K562 (cell line): ENCODE data around the gene TMEM229B. TPM values are rescaled to one million over a fixed set of nuclear protein-coding genes. Genes with fewer than 3 reads are reported as not detected.

Source experiments
- ATAC-seq: fragments of 200-7000 bp; cut with Tn5 transposase; 3 replicates; pipeline ENCODE4 v1.9.1; 2020; ENCODE audit warnings: moderate library complexity
- BruUV-seq: library from RNA; stranded (reverse); fragments of 400-500 nt; replicated peaks from 2 replicates; lab custom pipeline; 2021; lab: Mats Ljungman, UMichigan
- CTCF ChIA-PET: fragments of 300-600 bp; formaldehyde crosslinking; extraction: SDS; loops from one replicate; lab custom pipeline; 2021; ENCODE audit warnings: low intra/inter-chr PET ratio; lab: Yijun Ruan, JAX
- POLR2A ChIA-PET: fragments of 300-600, 350-650 bp; sonication (Branson Sonifier 250); formaldehyde crosslinking; extraction: SDS; loops from one replicate; lab custom pipeline; 2021; ENCODE audit warnings: antibody characterized with exemption, inconsistent platforms; lab: Yijun Ruan, JAX
- DNase-seq, 4 experiments: peaks; one replicate each; pipeline versions ENCODE4 v3.0.0 to v3.0.0-alpha.2; 2011 to 2018; ENCODE audit warnings: low spot score in 3 of 4, mixed read lengths in 3 of 4; ENCODE audit errors: extremely low read depth in 1 of 4
- FAIRE-seq: peaks from 2 replicates; lab custom pipeline; 2011; peaks lifted over from hg19 to GRCh38; lab: Jason Lieb, UNC
- H2AFZ ChIP-seq: 2 replicates; pipeline ENCODE4 v1.6.0; 2011; ENCODE audit warnings: low read depth, low read length, control low read depth, inconsistent platforms
- H3K27ac ChIP-seq: fragments of 200-600 bp; 3 replicates; pipeline ENCODE4 v1.8.0; 2011; ENCODE audit warnings: low read depth, mild to moderate bottlenecking, control low read depth, inconsistent platforms, low read length, moderate library complexity, mixed read lengths; ENCODE audit errors: extremely low read depth
- H3K27me3 ChIP-seq, 2 experiments: fragments of 300-600 bp in 1 of 2; 2 replicates in 1 of 2; 3 replicates in 1 of 2; pipeline versions ENCODE4 v1.6.0 to v1.8.0; 2011; ENCODE audit warnings: inconsistent platforms in 2 of 2, low read length in 2 of 2, mild to moderate bottlenecking in 1 of 2, mixed read lengths in 1 of 2, moderate library complexity in 1 of 2; ENCODE audit not compliant: control insufficient read depth in 2 of 2, insufficient read depth in 2 of 2
- H3K36me3 ChIP-seq: fragments of 300-600 bp; 3 replicates; pipeline ENCODE4 v1.8.0; 2011; ENCODE audit warnings: mild to moderate bottlenecking, low read length, inconsistent platforms; ENCODE audit not compliant: control insufficient read depth, insufficient read depth
- H3K4me1 ChIP-seq, 2 experiments: fragments of 200-600 bp in 1 of 2; replicated peaks in 1 of 2; 2 replicates in 1 of 2; 3 replicates in 1 of 2; pipeline versions ENCODE4 v1.5.1 to v1.8.0; 2011; ENCODE audit warnings: inconsistent platforms in 2 of 2, low read length in 2 of 2, mild to moderate bottlenecking in 1 of 2, mixed read lengths in 1 of 2, moderate library complexity in 1 of 2; ENCODE audit not compliant: control insufficient read depth in 2 of 2, insufficient read depth in 2 of 2
- H3K4me2 ChIP-seq: 2 replicates; pipeline ENCODE4 v1.6.1; 2011; ENCODE audit warnings: low read length, control low read depth, inconsistent platforms, mixed read lengths; ENCODE audit not compliant: insufficient read depth
- H3K4me3 ChIP-seq: fragments of 200-600 bp; sonication (generic), shearing (Covaris generic); 2 replicates; pipeline ENCODE4 v1.5.1; 2016; ENCODE audit warnings: control low read depth, inconsistent platforms
- H3K79me2 ChIP-seq: fragments of 200-600 bp; 3 replicates; pipeline ENCODE4 v1.8.0; 2011; ENCODE audit warnings: low read length, inconsistent platforms; ENCODE audit not compliant: control insufficient read depth, insufficient read depth
- H3K9ac ChIP-seq, 2 experiments: 2 replicates each; pipeline versions ENCODE4 v1.6.0 to v1.6.1; 2011; ENCODE audit warnings: low read depth in 2 of 2, low read length in 2 of 2, control low read depth in 1 of 2, inconsistent platforms in 1 of 2, mild to moderate bottlenecking in 1 of 2, mixed read lengths in 1 of 2; ENCODE audit not compliant: insufficient read depth in 1 of 2
- H3K9me1 ChIP-seq: one replicate; pipeline ENCODE4 v1.6.0; 2011; ENCODE audit warnings: inconsistent platforms, mild to moderate bottlenecking, low read length, moderate library complexity; ENCODE audit not compliant: control insufficient read depth, insufficient read depth
- H3K9me3 ChIP-seq: replicated peaks from 2 replicates; pipeline ENCODE4 v1.5.1; 2011; ENCODE audit warnings: low read depth, low read length, inconsistent platforms; ENCODE audit not compliant: control insufficient read depth, insufficient read depth
- H4K20me1 ChIP-seq: replicated peaks from 2 replicates; pipeline ENCODE4 v1.6.1; 2011; ENCODE audit warnings: low read length, inconsistent platforms, mixed read lengths; ENCODE audit not compliant: control insufficient read depth, insufficient read depth
- LARP7 ChIP-seq: fragments of 450-650 bp; IDR thresholded peaks from 2 replicates; pipeline ENCODE4 v1.6.1; 2016
- PCBP2 ChIP-seq: fragments of 200-400 bp; formaldehyde crosslinking; IDR thresholded peaks from 2 replicates; pipeline ENCODE4 v1.6.1; 2018; ENCODE audit warnings: low read length, low read depth, mild to moderate bottlenecking, moderate library complexity; ENCODE audit not compliant: poor library complexity, severe bottlenecking
- ZNF384 ChIP-seq: IDR thresholded peaks from 2 replicates; pipeline ENCODE4 v1.6.1; 2012; ENCODE audit warnings: low read depth, low read length, improper control_type of control experiment
- ZNF445 ChIP-seq: fragments of 250-450 bp; sonication (Bioruptor Pico); IDR thresholded peaks from 2 replicates; pipeline ENCODE4 v1.4.0; 2020; ENCODE audit warnings: low read depth, mild to moderate bottlenecking, moderate library complexity
- WGBS: fragments of 100-300 bp; shearing (Covaris generic); methylation state at CpG from one replicate; pipeline ENCODE4 v1.1.6; 2016; ENCODE audit warnings: low coverage, mixed read lengths; ENCODE audit not compliant: insufficient coverage; ENCODE audit errors: missing lambda C conversion rate; 5-methylcytosine and 5-hydroxymethylcytosine counted together
- in situ Hi-C: fragments of 300-500 bp; cut with MboI; formaldehyde crosslinking; loops from 4 replicates; pipeline ENCODE4 v1.15.0; 2018; ENCODE audit warnings: inconsistent platforms, mixed read lengths
- intact Hi-C: fragments of 100-400 bp; cut with micrococcal nuclease; formaldehyde crosslinking; loops from 2 replicates; pipeline ENCODE4 v1.14.2; 2022
- polyA plus RNA-seq, 8 experiments: library from polyadenylated mRNA; depleted of rRNA in 4 of 8; stranded (reverse) in 5 of 8; unstranded in 3 of 8; fragments of >200 nt; fragmentation: Nextera tagmentation in 2 of 8; fragmentation: Illumina TruSeq in 1 of 8; extraction: Ambion mirVana in 2 of 8; extraction: Trizol in 1 of 8; gene quantifications; 2 replicates each; pipeline versions ENCODE4 v1.2.1 to v1.2.3, GENCODE V29; 2011 to 2014; ENCODE audit warnings: inconsistent platforms in 1 of 8, missing spikeins in 1 of 8
- total RNA-seq, 7 experiments: library from RNA; depleted of rRNA in 6 of 7; stranded (reverse); fragments of >200 nt in 6 of 7; fragmentation: Illumina TruSeq in 2 of 7; extraction: Trizol in 2 of 7; gene quantifications; 2 replicates each; pipeline versions ENCODE4 v1.2.1 to v1.2.3, GENCODE V29; 2011 to 2021; ENCODE audit warnings: low replicate concordance in 1 of 7
- TF ChIP-seq, protein P1 (sequence below), 3 experiments: IDR thresholded peaks in 2 of 3; conservative IDR thresholded peaks in 1 of 3; 2 replicates each; pipeline ENCODE4 v1.5.1; 2011 to 2012; ENCODE audit warnings: low read length in 3 of 3, mild to moderate bottlenecking in 3 of 3, control low read depth in 2 of 3, improper control_type of control experiment in 1 of 3, inconsistent platforms in 1 of 3, low read depth in 1 of 3, mixed read lengths in 1 of 3, moderate library complexity in 1 of 3; ENCODE audit not compliant: insufficient read depth in 2 of 3

TMEM229B gene
- total and polyA plus RNA-seq, 9 of the 15 experiments (the other 6 are each of a cell fraction or from before 2014, with no cell fraction given): not detected

DNA sequence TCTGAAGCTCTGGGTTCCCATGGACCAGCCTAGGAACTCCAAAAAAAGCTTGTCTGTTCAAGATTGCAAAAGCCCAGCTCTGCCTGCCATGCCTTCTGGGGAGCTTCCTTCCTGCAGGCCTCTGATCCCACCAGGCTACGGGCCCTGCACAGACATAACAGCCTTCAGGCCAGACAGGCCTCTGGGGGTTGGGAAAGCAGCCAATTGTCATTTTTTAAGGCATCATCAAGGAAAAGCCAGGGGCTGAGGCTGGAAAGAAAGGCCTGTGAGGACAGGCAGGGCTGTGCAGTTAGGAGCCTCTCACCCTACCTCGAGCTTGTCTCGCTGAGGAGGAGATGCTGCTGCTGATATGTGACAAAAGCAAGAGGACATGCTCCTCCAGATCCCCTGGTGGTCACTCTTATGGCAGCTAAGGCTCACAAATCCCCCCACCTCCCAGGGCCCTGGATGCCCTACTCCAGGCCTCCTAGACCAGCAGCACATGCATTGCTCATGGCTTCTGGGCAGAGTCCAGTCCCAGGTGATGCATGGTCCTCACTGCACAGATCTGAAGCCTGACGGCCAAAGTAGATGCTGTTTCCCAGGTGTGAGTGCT lies 2.9 kb downstream of the TMEM229B start:
- Histone ChIP-seq H3K4me2 (no peak overlapping the region), H3K27me3 (peaks cover 4 to 7% of the 10 kb centered on the region in 2 experiments; a peak in 3 of 5 replicates), H4K20me1 (no peaks in the 10 kb centered on the region), H3K4me1 (peaks cover 0 to 4% of the 10 kb centered on the region in 2 experiments; a peak in 2 of 5 replicates), H3K4me3 (no peak overlapping the region), H2AFZ (no peak overlapping the region), H3K9me1 (no peaks in the 10 kb centered on the region), H3K79me2 (no peaks in the 10 kb centered on the region), H3K9me3 (no peaks in the 10 kb centered on the region), H3K36me3 (no peaks in the 10 kb centered on the region), H3K9ac (no peak overlapping the region), H3K27ac (no peak overlapping the region)
- WGBS: 29% methylated on average over 4 of the region's 4 CpGs
- DNase-seq: peak in 3 of 4 experiments; percentile 11 to 15 (median 14)
- BruUV-seq: no TSS peak
- in situ Hi-C loops (no loop called here), intact Hi-C loops (no loop called here)
- no peak for TF ChIP-seq ZNF384
- no peak for TF ChIP-seq LARP7
- TF ChIP-seq, protein P1, sequence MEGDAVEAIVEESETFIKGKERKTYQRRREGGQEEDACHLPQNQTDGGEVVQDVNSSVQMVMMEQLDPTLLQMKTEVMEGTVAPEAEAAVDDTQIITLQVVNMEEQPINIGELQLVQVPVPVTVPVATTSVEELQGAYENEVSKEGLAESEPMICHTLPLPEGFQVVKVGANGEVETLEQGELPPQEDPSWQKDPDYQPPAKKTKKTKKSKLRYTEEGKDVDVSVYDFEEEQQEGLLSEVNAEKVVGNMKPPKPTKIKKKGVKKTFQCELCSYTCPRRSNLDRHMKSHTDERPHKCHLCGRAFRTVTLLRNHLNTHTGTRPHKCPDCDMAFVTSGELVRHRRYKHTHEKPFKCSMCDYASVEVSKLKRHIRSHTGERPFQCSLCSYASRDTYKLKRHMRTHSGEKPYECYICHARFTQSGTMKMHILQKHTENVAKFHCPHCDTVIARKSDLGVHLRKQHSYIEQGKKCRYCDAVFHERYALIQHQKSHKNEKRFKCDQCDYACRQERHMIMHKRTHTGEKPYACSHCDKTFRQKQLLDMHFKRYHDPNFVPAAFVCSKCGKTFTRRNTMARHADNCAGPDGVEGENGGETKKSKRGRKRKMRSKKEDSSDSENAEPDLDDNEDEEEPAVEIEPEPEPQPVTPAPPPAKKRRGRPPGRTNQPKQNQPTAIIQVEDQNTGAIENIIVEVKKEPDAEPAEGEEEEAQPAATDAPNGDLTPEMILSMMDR (IDR thresholded peaks at IDR 0.05 in 2 of 3, conservative IDR thresholded peaks at IDR 0.05 in 1 of 3; ENCODE audit: insufficient read depth in 2 of 3, low read depth in 1 of 3, low read length in 3 of 3): peak in 2 of 3 experiments; percentile 16 to 22; a peak in 1 of 6 replicates
- TF ChIP-seq ZNF445 (CRISPR knock-in tag): no peak
- no peak for TF ChIP-seq PCBP2
- no peak for FAIRE-seq
- ChIA-PET POLR2A (interaction anchor here (0.6 kb wide), 1 partner anchor 1105 kb away, joined by 3 read pairs; no protein-coding TSS in a partner anchor), CTCF (no interaction called here)
- ATAC-seq: peak; percentile 75
